GM12891 (cell line): ENCODE measurements around the gene HSD3B7.

ENCODE experiments used
- PAX5 ChIP-seq: IDR thresholded peaks from 2 replicates; pipeline ENCODE4 v1.6.1; 2011; ENCODE audit warnings: low read length, moderate library complexity, mild to moderate bottlenecking; ENCODE audit not compliant: insufficient read depth, severe bottlenecking
- POLR2A ChIP-seq: IDR thresholded peaks from 2 replicates; pipeline ENCODE4 v1.6.1; 2011; ENCODE audit warnings: low read depth, low read length, control low read depth
- POLR2AphosphoS5 ChIP-seq: IDR thresholded peaks from 2 replicates; pipeline ENCODE4 v1.6.1; 2011; ENCODE audit warnings: low read depth, low read length, control low read depth
- SPI1 ChIP-seq: IDR thresholded peaks from 2 replicates; pipeline ENCODE4 v1.6.1; 2011; ENCODE audit warnings: low read depth, low read length, control low read depth
- TAF1 ChIP-seq: IDR thresholded peaks from 2 replicates; pipeline ENCODE4 v1.6.1; 2011; ENCODE audit warnings: low read depth, low read length, control low read depth

DNA sequence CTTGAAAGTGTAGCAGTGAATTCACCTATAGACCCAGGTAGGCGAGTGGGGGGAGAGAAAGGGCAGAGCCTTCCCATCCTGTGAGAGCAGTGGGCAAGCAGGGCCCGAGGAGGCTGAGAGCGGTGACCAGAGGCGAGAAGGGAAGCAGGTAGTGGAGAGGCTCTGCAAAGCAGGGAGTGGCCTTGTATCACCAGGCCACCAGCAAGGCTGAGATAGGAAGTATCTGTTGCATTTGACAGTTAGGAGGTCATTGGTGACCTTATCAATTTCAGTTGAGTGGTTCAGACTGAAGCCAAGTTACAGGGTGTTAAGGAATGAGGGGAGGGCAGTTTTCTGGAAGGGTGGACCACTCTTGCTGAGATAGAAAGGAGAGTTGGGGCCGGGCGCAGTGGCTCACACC lies 10.7 kb upstream of the HSD3B7 start:
- TF ChIP-seq POLR2A (no peak), PAX5 (no peak), POLR2AphosphoS5 (no peak), SPI1 (no peak), TAF1 (no peak)
